Fibroblast of lung (primary cell): ENCODE results near the gene MAP1LC3C. TPM values are rescaled to one million over a fixed set of nuclear protein-coding genes. Genes with fewer than 3 reads are reported as not detected.

Source experiments
- DNase-seq, 2 donors: peaks; one replicate each; pipeline versions ENCODE4 v3.0.0 to v3.0.0-alpha.2; 2010; ENCODE audit warnings: low read depth in 2 of 2
- H2AFZ ChIP-seq: 2 replicates; pipeline ENCODE4 v1.5.1; 2012; ENCODE audit warnings: low read length, control low read depth, inconsistent platforms
- H3K27ac ChIP-seq: 2 replicates; pipeline ENCODE4 v1.5.1; 2011; ENCODE audit warnings: low read length, control low read depth; ENCODE audit not compliant: insufficient read depth
- H3K27me3 ChIP-seq: 2 replicates; pipeline ENCODE4 v1.5.1; 2011; ENCODE audit warnings: mild to moderate bottlenecking, low read length; ENCODE audit not compliant: control insufficient read depth, insufficient read depth
- H3K36me3 ChIP-seq: 2 replicates; pipeline ENCODE4 v1.5.1; 2011; ENCODE audit warnings: low read length; ENCODE audit not compliant: control insufficient read depth, insufficient read depth
- H3K4me1 ChIP-seq: 2 replicates; pipeline ENCODE4 v1.5.1; 2011; ENCODE audit warnings: low read length; ENCODE audit not compliant: control insufficient read depth, insufficient read depth; ENCODE audit errors: extremely low read depth
- H3K4me2 ChIP-seq: 2 replicates; pipeline ENCODE4 v1.5.1; 2011; ENCODE audit warnings: low read length, control low read depth; ENCODE audit not compliant: insufficient read depth; ENCODE audit errors: extremely low read depth
- H3K4me3 ChIP-seq, 4 experiments: fragments of 200-600 bp in 1 of 4; sonication (generic) in 1 of 4; replicated peaks in 1 of 4; 2 replicates each; pipeline ENCODE4 v1.5.1; 2011 to 2016; ENCODE audit warnings: low read length in 4 of 4, low read depth in 3 of 4, mild to moderate bottlenecking in 3 of 4, control low read depth in 2 of 4, inconsistent platforms in 1 of 4, mixed read lengths in 1 of 4; ENCODE audit not compliant: insufficient read depth in 1 of 4; ENCODE audit errors: control extremely low read depth in 1 of 4
- H3K79me2 ChIP-seq: 2 replicates; pipeline ENCODE4 v1.5.1; 2012; ENCODE audit warnings: mild to moderate bottlenecking, low read length, inconsistent platforms; ENCODE audit not compliant: control insufficient read depth, insufficient read depth
- H3K9ac ChIP-seq: 2 replicates; pipeline ENCODE4 v1.5.1; 2011; ENCODE audit warnings: mild to moderate bottlenecking, low read length, control low read depth; ENCODE audit not compliant: insufficient read depth
- H3K9me3 ChIP-seq: 2 replicates; pipeline ENCODE4 v1.5.1; 2012; ENCODE audit warnings: low read depth, low read length; ENCODE audit not compliant: control insufficient read depth, insufficient read depth
- H4K20me1 ChIP-seq: 2 replicates; pipeline ENCODE4 v1.5.1; 2011; ENCODE audit warnings: low read length; ENCODE audit not compliant: control insufficient read depth, insufficient read depth; ENCODE audit errors: extremely low read depth
- EZH2 ChIP-seq: IDR thresholded peaks from 2 replicates; pipeline ENCODE4 v1.5.1; 2012; ENCODE audit warnings: low read length, control low read depth, mild to moderate bottlenecking; ENCODE audit errors: missing control alignments
- polyA plus RNA-seq, 2 donors: library from polyadenylated mRNA; depleted of rRNA in 1 of 2; stranded (reverse) in 1 of 2; unstranded in 1 of 2; fragments of >200 nt; gene quantifications; 2 replicates each; pipeline ENCODE4 v1.2.1, GENCODE V29; 2011 to 2012; ENCODE audit warnings: missing spikeins in 1 of 2
- total RNA-seq: library from RNA; depleted of rRNA; stranded (reverse); fragments of >200 nt; gene quantifications from 2 replicates; pipeline ENCODE4 v1.2.1, GENCODE V29; 2014
- TF ChIP-seq, protein P1 (sequence below), 2 donors: IDR thresholded peaks in 1 of 2; conservative IDR thresholded peaks in 1 of 2; 1 replicate in 1 of 2; 2 replicates in 1 of 2; pipeline ENCODE4 v1.5.1; 2011 to 2012; ENCODE audit warnings: low read length in 2 of 2, control low read depth in 1 of 2, inconsistent platforms in 1 of 2, low read depth in 1 of 2, mild to moderate bottlenecking in 1 of 2

MAP1LC3C gene
- total and polyA plus RNA-seq, 2 donors (not counting 1 experiment from before 2014, with no cell fraction given) = 0.53 to 0.66 TPM

DNA sequence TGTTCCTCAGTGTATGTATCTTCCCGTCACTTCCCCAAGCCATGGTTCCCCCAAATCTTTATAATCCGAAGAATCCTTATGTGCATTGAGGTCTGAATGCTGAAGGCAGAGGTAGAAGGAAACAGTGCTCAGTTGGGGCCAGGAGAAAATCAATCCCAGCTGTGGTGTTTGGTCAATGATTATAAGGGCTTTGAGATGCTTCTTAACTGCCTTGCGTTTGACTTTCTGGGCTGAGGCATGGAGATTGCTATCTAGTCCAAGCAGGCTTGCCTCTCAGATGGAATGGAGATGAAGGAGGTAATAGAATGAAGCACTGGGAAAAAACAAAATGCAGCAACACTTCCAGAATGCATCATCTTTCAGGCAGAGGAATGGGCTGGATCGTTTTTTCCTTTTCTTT, 3.6 kb upstream of the MAP1LC3C start:
- Histone ChIP-seq H3K9me3 (no peaks in the 10 kb centered on the region), H3K4me2 (no peak overlapping the region), H3K79me2 (no peaks in the 10 kb centered on the region), H3K27ac (no peak overlapping the region), H3K4me3 (no peak overlapping the region), H4K20me1 (no peaks in the 10 kb centered on the region), H3K4me1 (no peaks in the 10 kb centered on the region), H3K27me3 (no peaks in the 10 kb centered on the region), H2AFZ (no peak overlapping the region), H3K36me3 (no peaks in the 10 kb centered on the region), H3K9ac (no peak overlapping the region)
- no peak for DNase-seq
- TF ChIP-seq, protein P1, sequence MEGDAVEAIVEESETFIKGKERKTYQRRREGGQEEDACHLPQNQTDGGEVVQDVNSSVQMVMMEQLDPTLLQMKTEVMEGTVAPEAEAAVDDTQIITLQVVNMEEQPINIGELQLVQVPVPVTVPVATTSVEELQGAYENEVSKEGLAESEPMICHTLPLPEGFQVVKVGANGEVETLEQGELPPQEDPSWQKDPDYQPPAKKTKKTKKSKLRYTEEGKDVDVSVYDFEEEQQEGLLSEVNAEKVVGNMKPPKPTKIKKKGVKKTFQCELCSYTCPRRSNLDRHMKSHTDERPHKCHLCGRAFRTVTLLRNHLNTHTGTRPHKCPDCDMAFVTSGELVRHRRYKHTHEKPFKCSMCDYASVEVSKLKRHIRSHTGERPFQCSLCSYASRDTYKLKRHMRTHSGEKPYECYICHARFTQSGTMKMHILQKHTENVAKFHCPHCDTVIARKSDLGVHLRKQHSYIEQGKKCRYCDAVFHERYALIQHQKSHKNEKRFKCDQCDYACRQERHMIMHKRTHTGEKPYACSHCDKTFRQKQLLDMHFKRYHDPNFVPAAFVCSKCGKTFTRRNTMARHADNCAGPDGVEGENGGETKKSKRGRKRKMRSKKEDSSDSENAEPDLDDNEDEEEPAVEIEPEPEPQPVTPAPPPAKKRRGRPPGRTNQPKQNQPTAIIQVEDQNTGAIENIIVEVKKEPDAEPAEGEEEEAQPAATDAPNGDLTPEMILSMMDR (conservative IDR thresholded peaks at IDR 0.05 in 1 of 2, IDR thresholded peaks at IDR 0.05 in 1 of 2; ENCODE audit: low read depth in 1 of 2, low read length in 2 of 2) = no peak
- no peak for TF ChIP-seq EZH2

DNA sequence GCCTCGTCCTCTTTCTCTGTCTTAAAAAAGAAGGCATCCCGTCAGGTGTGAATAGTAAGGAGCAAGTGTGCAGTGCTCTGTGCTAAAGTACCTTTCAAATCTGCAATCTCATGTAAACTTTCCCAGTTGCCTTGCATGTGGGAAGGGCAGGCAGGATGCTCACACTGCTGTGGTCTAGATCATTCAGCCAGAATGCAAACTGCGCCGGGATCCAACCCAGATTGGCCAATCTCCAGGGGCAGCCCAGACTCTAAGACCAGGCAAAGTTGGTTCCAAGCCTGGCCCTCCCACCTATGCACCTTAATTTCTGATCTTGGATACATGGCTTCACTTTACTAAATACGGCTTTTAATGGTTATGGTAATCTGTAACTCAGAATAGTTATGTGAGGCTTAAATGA, 3.2 kb upstream of the MAP1LC3C start:
- Histone ChIP-seq H3K4me1 (no peaks in the 10 kb centered on the region), H3K4me2 (no peak overlapping the region), H2AFZ (no peak overlapping the region), H3K36me3 (no peaks in the 10 kb centered on the region), H3K9me3 (no peaks in the 10 kb centered on the region), H3K27me3 (no peaks in the 10 kb centered on the region), H4K20me1 (no peaks in the 10 kb centered on the region), H3K9ac (no peak overlapping the region), H3K4me3 (no peak overlapping the region), H3K79me2 (no peaks in the 10 kb centered on the region), H3K27ac (no peak overlapping the region)
- DNase-seq = peak in 1 of 2 donors; percentile 44
- TF ChIP-seq, protein P1 (conservative IDR thresholded peaks at IDR 0.05 in 1 of 2, IDR thresholded peaks at IDR 0.05 in 1 of 2; ENCODE audit: low read depth in 1 of 2, low read length in 2 of 2) = no peak
- TF ChIP-seq EZH2 = no peak

DNA sequence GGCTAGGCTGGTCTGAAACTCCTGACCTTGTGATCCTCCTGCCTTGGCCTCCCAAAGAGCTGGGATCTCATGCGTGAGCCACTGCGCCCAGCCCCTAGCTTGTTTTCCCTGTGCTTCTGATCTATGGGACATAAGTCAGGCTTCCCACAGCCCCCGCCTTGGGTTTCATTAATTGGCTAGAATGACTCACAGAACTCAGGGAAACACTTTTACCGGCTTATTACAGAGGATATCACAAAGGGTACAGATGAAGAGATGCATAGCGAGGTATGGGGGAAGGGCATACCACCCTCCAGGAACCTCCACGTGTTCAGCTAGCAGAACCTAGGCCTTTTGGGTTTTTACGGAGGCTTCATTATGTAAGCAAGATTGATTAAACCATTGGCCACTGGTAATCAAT, 1.5 kb upstream of the MAP1LC3C start:
- H3K79me2 ChIP-seq = no peaks in the 10 kb centered on the region
- no peaks in the 10 kb centered on the region for H3K4me1 ChIP-seq
- H3K9me3 ChIP-seq = no peaks in the 10 kb centered on the region
- H3K27ac ChIP-seq = no peak overlapping the region
- no peak for DNase-seq
- H3K4me2 ChIP-seq = no peak overlapping the region
- no peaks in the 10 kb centered on the region for H3K27me3 ChIP-seq
- H4K20me1 ChIP-seq = no peaks in the 10 kb centered on the region
- no peaks in the 10 kb centered on the region for H3K36me3 ChIP-seq
- no peak overlapping the region for H3K9ac ChIP-seq
- no peak overlapping the region for H2AFZ ChIP-seq
- no peak overlapping the region for H3K4me3 ChIP-seq
- TF ChIP-seq EZH2 = no peak
- TF ChIP-seq, protein P1 (conservative IDR thresholded peaks at IDR 0.05 in 1 of 2, IDR thresholded peaks at IDR 0.05 in 1 of 2; ENCODE audit: low read depth in 1 of 2, low read length in 2 of 2) = no peak
